GM12878 (cell line): ENCODE data around the gene VSTM2B. TPM values are rescaled to one million over a fixed set of nuclear protein-coding genes. Genes with fewer than 3 reads are reported as not detected.

Experiments
- ATAC-seq: fragments of 200-7000 bp; cut with Tn5 transposase; 3 replicates; pipeline ENCODE4 v1.9.1; 2020; ENCODE audit warnings: mild to moderate bottlenecking, moderate library complexity
- BruUV-seq: library from RNA; stranded (reverse); fragments of 400-500 nt; replicated peaks from 2 replicates; lab custom pipeline; 2021; lab: Mats Ljungman, UMichigan
- CTCF ChIA-PET: fragments of 300-600 bp; sonication (Branson Sonifier 250); formaldehyde crosslinking; extraction: SDS; loops from one replicate; lab custom pipeline; 2021; ENCODE audit warnings: inconsistent platforms; lab: Yijun Ruan, JAX
- POLR2A ChIA-PET: fragments of 350-600 bp; formaldehyde crosslinking; extraction: SDS; loops from one replicate; lab custom pipeline; 2021; ENCODE audit warnings: inconsistent platforms; lab: Charles Lee
- RAD21 ChIA-PET: fragments of 300-600 bp; sonication (Branson Sonifier 250); formaldehyde crosslinking; loops from one replicate; lab custom pipeline; 2023; ENCODE audit warnings: antibody characterized with exemption; ENCODE audit not compliant: unreplicated experiment; lab: Charles Lee
- SMC1A ChIA-PET: fragments of 300-600 bp; sonication (Branson Sonifier 250); formaldehyde crosslinking; loops from one replicate; lab custom pipeline; 2023; ENCODE audit not compliant: unreplicated experiment, uncharacterized antibody; lab: Charles Lee
- DNase-seq: peaks from one replicate; pipeline ENCODE4 v3.0.0-alpha.2; 2011; ENCODE audit warnings: low read depth, low spot score
- FAIRE-seq: peaks from 3 replicates; lab custom pipeline; 2011; peaks lifted over from hg19 to GRCh38; lab: Jason Lieb, UNC
- H2AFZ ChIP-seq: 2 replicates; pipeline ENCODE4 v1.6.0; 2011; ENCODE audit warnings: low read depth, low read length, control low read depth; ENCODE audit not compliant: control insufficient read depth
- H3K27ac ChIP-seq: 2 replicates; pipeline ENCODE4 v1.5.1; 2011; ENCODE audit warnings: control low read depth; ENCODE audit not compliant: control insufficient read depth, insufficient read depth
- H3K27me3 ChIP-seq, 2 experiments: replicated peaks in 1 of 2; 2 replicates each; pipeline versions ENCODE4 v1.6.0 to v1.6.1; 2011; ENCODE audit warnings: low read length in 1 of 2; ENCODE audit not compliant: control insufficient read depth in 2 of 2, insufficient read depth in 2 of 2
- H3K36me3 ChIP-seq, 2 experiments: 2 replicates each; pipeline ENCODE4 v1.5.1; 2011; ENCODE audit warnings: low read length in 1 of 2; ENCODE audit not compliant: control insufficient read depth in 2 of 2, insufficient read depth in 2 of 2
- H3K4me1 ChIP-seq: 2 replicates; pipeline ENCODE4 v1.6.1; 2011; ENCODE audit warnings: mild to moderate bottlenecking, low read length, moderate library complexity, mixed read lengths; ENCODE audit not compliant: control insufficient read depth, insufficient read depth
- H3K4me2 ChIP-seq: 2 replicates; pipeline ENCODE4 v1.6.0; 2011; ENCODE audit warnings: control low read depth; ENCODE audit not compliant: control insufficient read depth, insufficient read depth
- H3K4me3 ChIP-seq: fragments of 200-600 bp; sonication (generic); 2 replicates; pipeline ENCODE4 v1.5.1; 2016
- H3K79me2 ChIP-seq: 2 replicates; pipeline ENCODE4 v1.6.0; 2011; ENCODE audit warnings: low read length; ENCODE audit not compliant: control insufficient read depth, insufficient read depth
- H3K9ac ChIP-seq: 2 replicates; pipeline ENCODE4 v1.8.0; 2011; ENCODE audit warnings: low read length, control low read depth, mixed read lengths; ENCODE audit not compliant: control insufficient read depth, insufficient read depth
- H3K9me3 ChIP-seq: replicated peaks from 3 replicates; pipeline ENCODE4 v1.5.1; 2011; ENCODE audit warnings: mild to moderate bottlenecking, low read length; ENCODE audit not compliant: control insufficient read depth, insufficient read depth
- H4K20me1 ChIP-seq: 2 replicates; pipeline ENCODE4 v1.6.0; 2011; ENCODE audit not compliant: control insufficient read depth, insufficient read depth
- ASH2L ChIP-seq: fragments of 300-600, 200-600 bp; sonication (generic); IDR thresholded peaks from 2 replicates; pipeline ENCODE4 v1.6.1; 2017; ENCODE audit warnings: low read depth, mild to moderate bottlenecking, borderline replicate concordance
- BACH1 ChIP-seq: fragments of 450-650 bp; IDR thresholded peaks from 2 replicates; pipeline ENCODE4 v1.6.1; 2017; ENCODE audit warnings: mild to moderate bottlenecking, borderline replicate concordance
- FOXM1 ChIP-seq: IDR thresholded peaks from 2 replicates; pipeline ENCODE4 v1.6.1; 2012; ENCODE audit warnings: low read depth, mild to moderate bottlenecking, inconsistent platforms, low read length, moderate library complexity
- IRF3 ChIP-seq: fragments of 450-650 bp; IDR thresholded peaks from 2 replicates; pipeline ENCODE4 v1.6.1; 2014; ENCODE audit warnings: mild to moderate bottlenecking
- JUNB ChIP-seq: IDR thresholded peaks from 2 replicates; pipeline ENCODE4 v1.6.1; 2016; ENCODE audit warnings: antibody characterized with exemption, mild to moderate bottlenecking
- NKRF ChIP-seq: fragments of 450-650 bp; conservative IDR thresholded peaks from 2 replicates; pipeline ENCODE4 v1.6.1; 2017; ENCODE audit warnings: mild to moderate bottlenecking, moderate library complexity
- RAD51 ChIP-seq: fragments of 450-650 bp; IDR thresholded peaks from 2 replicates; pipeline ENCODE4 v1.6.1; 2016; ENCODE audit warnings: moderate library complexity, mild to moderate bottlenecking, inconsistent platforms
- RBBP5 ChIP-seq: fragments of 200-600 bp; sonication (generic); conservative IDR thresholded peaks from 2 replicates; pipeline ENCODE4 v1.6.1; 2016
- SMAD1 ChIP-seq: fragments of 450-650 bp; IDR thresholded peaks from 2 replicates; pipeline ENCODE4 v1.6.1; 2018; ENCODE audit warnings: mild to moderate bottlenecking, low read depth; ENCODE audit not compliant: partially characterized antibody
- YY1 ChIP-seq: IDR thresholded peaks from 2 replicates; pipeline ENCODE4 v1.6.1; 2011; ENCODE audit warnings: low read depth, mild to moderate bottlenecking, low read length
- WGBS: methylation state at CpG from one replicate; pipeline ENCODE4 v1.1.6; 2016; ENCODE audit warnings: low lambda C conversion rate; ENCODE audit not compliant: insufficient replicate concordance, insufficient coverage; ENCODE audit errors: missing lambda C conversion rate; 5-methylcytosine and 5-hydroxymethylcytosine counted together
- in situ Hi-C: fragments of 300-500 bp; cut with MboI; formaldehyde crosslinking; loops from 9 replicates; pipeline ENCODE4 v1.14.3; 2018; ENCODE audit warnings: mixed read lengths
- intact Hi-C: fragments of 100-400 bp; cut with micrococcal nuclease; formaldehyde crosslinking; loops from one replicate; pipeline ENCODE4 v1.14.2; 2022; ENCODE audit not compliant: unreplicated experiment
- polyA plus RNA-seq, 11 experiments: library from polyadenylated mRNA; depleted of rRNA in 4 of 11; unstranded in 6 of 11; stranded (reverse) in 5 of 11; fragments of >200 nt; fragmentation: Nextera tagmentation in 4 of 11; fragmentation: Illumina TruSeq in 1 of 11; extraction: Ambion mirVana in 4 of 11; extraction: Trizol in 1 of 11; gene quantifications; 1 replicate in 1 of 11; 2 replicates in 10 of 11; pipeline versions ENCODE4 v1.2.1 to v1.2.3, GENCODE V29; 2011 to 2016; ENCODE audit warnings: inconsistent platforms in 2 of 11, missing spikeins in 2 of 11, low read depth in 1 of 11
- total RNA-seq, 4 experiments: library from RNA; depleted of rRNA in 3 of 4; stranded (reverse); fragments of >200 nt in 3 of 4; fragmentation: Illumina TruSeq in 1 of 4; extraction: Trizol in 1 of 4; gene quantifications; 2 replicates each; pipeline versions ENCODE4 v1.2.1 to v1.2.3, GENCODE V29; 2013 to 2021

VSTM2B gene
- total and polyA plus RNA-seq, 10 of the 15 experiments (the other 5 are each of a cell fraction or from before 2014, with no cell fraction given), result not detected

- no peaks in the 10 kb centered on the region for H3K27me3 ChIP-seq
- no TSS peak for BruUV-seq
- RAD21 ChIA-PET, result no interaction called here
- no peaks in the 10 kb centered on the region for H3K36me3 ChIP-seq
- H3K4me1 ChIP-seq, result no peaks in the 10 kb centered on the region
- in situ Hi-C loops (no loop called here), intact Hi-C loops (no loop called here)
- H3K79me2 ChIP-seq, result no peaks in the 10 kb centered on the region
- 27% methylated on average over 9 of the region's 9 CpGs for WGBS
- H3K4me2 ChIP-seq, result no peak overlapping the region
- no peak for FAIRE-seq
- SMC1A ChIA-PET, result no interaction called here
- DNase-seq, result no peak
- no peaks in the 10 kb centered on the region for H4K20me1 ChIP-seq
- no peak overlapping the region for H3K4me3 ChIP-seq
- POLR2A ChIA-PET, result no interaction called here
- H3K9ac ChIP-seq, result no peak overlapping the region
- H3K27ac ChIP-seq, result no peak overlapping the region
- H3K9me3 ChIP-seq, result no peaks in the 10 kb centered on the region; the same call in 2 of the 3 replicates
- ATAC-seq, result no peak
- CTCF ChIA-PET, result no interaction called here
- no peak overlapping the region for H2AFZ ChIP-seq
- TF ChIP-seq RBBP5 (no peak), NKRF (no peak), ASH2L (no peak), YY1 (no peak), BACH1 (no peak), FOXM1 (no peak), JUNB (no peak), IRF3 (no peak), RAD51 (no peak), SMAD1 (no peak)
Observed at GRCh38 chr19:29561601-29562000, 35.8 kb downstream of the VSTM2B start.
